A673 (cell line): ENCODE results near the gene RAB38.

Experiments
- CTCF ChIP-seq: fragments of 300-800, 200-600 bp; sonication (generic); conservative IDR thresholded peaks from 2 replicates; pipeline ENCODE4 v1.5.1; 2017; ENCODE audit warnings: low read depth, mild to moderate bottlenecking, antibody characterized with exemption, low read length, moderate library complexity, mixed read lengths
- EZH2 ChIP-seq: fragments of 200-600 bp; sonication (generic); IDR thresholded peaks from 2 replicates; pipeline ENCODE4 v1.6.1; 2017; ENCODE audit warnings: borderline replicate concordance, low read depth, mild to moderate bottlenecking, mixed read lengths, antibody characterized with exemption, low read length; ENCODE audit not compliant: poor library complexity, severe bottlenecking

GRCh38 chr11:88131764-88132470 lies 43.3 kb downstream of the RAB38 start:
- TF ChIP-seq EZH2 (no peak), CTCF (no peak)
